ENCODE results near the gene TFEB. TPM values are rescaled to one million over a fixed set of nuclear protein-coding genes. Genes with fewer than 3 reads are reported as not detected.

Gene TFEB
- total RNA-seq, 1 experiment from 2014 or later: 7.3 TPM

GRCh38 chr6:41672016-41672415 lies 63.4 kb downstream of the TFEB start:
- no peaks in the 10 kb centered on the region for H3K9me2 ChIP-seq (ENCODE audit: insufficient read depth)
- peaks cover 69% of the 10 kb centered on the region for H3K27me3 ChIP-seq (ENCODE audit: insufficient read depth, low read depth)
- no peak overlapping the region for H3K4me2 ChIP-seq
- DNase-seq: no peak
- H3K4me3 ChIP-seq: no peak overlapping the region
- no peak overlapping the region for H2AFZ ChIP-seq
- no peaks in the 10 kb centered on the region for H4K20me1 ChIP-seq (ENCODE audit: insufficient read depth)
- no TSS peak for BruUV-seq (replicated peaks)
- no peaks in the 10 kb centered on the region for H3F3A ChIP-seq (ENCODE audit: insufficient read depth, low read depth)
- H3K79me2 ChIP-seq (ENCODE audit: low read depth): no peaks in the 10 kb centered on the region
- CTCF ChIA-PET: no interaction called here
- POLR2A ChIA-PET (ENCODE audit: unreplicated experiment): no interaction called here
- TF ChIP-seq, protein P1, sequence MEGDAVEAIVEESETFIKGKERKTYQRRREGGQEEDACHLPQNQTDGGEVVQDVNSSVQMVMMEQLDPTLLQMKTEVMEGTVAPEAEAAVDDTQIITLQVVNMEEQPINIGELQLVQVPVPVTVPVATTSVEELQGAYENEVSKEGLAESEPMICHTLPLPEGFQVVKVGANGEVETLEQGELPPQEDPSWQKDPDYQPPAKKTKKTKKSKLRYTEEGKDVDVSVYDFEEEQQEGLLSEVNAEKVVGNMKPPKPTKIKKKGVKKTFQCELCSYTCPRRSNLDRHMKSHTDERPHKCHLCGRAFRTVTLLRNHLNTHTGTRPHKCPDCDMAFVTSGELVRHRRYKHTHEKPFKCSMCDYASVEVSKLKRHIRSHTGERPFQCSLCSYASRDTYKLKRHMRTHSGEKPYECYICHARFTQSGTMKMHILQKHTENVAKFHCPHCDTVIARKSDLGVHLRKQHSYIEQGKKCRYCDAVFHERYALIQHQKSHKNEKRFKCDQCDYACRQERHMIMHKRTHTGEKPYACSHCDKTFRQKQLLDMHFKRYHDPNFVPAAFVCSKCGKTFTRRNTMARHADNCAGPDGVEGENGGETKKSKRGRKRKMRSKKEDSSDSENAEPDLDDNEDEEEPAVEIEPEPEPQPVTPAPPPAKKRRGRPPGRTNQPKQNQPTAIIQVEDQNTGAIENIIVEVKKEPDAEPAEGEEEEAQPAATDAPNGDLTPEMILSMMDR (conservative IDR thresholded peaks at IDR 0.05): no peak
- no peak for TF ChIP-seq EZH2 (IDR thresholded peaks at IDR 0.05; ENCODE audit: low read depth)
- H3K9me3 ChIP-seq (ENCODE audit: insufficient read depth, low read depth): no peaks in the 10 kb centered on the region
- no peak overlapping the region for H3K27ac ChIP-seq
- no peaks in the 10 kb centered on the region for H3K4me1 ChIP-seq (replicated peaks; ENCODE audit: insufficient read depth)
- H3K36me3 ChIP-seq (ENCODE audit: low read depth): no peaks in the 10 kb centered on the region
- intact Hi-C loops (cut with micrococcal nuclease; ENCODE audit: unreplicated experiment): no loop called here

- intact Hi-C loops (cut with micrococcal nuclease; ENCODE audit: unreplicated experiment): no loop called here
Observed at GRCh38 chr6:41671376-41671775, 64.0 kb downstream of the TFEB start.

DNA sequence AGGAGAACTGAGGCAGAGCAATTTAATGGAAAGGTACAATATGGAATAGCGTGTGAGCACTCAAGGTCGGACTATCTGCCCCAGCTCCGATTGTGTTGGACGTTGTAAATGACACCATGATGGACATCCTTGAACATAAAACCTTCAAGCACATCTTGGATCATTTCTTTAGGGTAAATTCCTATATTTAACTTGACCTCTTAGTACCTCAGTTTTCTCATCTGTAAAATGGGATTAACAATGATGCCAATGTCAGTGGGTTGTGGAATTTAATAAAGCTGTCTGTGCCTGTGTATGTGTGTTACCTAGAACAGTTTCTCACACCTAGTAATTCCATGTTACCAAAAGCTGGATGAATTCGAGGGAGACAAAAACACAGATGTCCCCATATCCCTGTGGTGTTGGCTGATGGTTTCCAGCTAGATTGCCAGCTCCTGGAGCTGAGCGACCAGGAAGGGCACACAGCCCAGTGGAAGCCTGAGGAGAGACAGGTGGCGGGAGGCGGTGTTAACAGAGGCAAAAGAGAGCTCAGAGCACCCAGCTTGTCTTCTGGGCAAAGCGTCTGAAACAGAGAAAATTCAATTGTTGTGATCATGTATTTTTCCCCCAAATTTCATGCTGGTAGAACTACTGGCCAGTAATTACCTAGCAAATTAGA lies 64.6 kb downstream of the TFEB start:
- no peaks in the 10 kb centered on the region for H3K9me3 ChIP-seq (ENCODE audit: insufficient read depth, low read depth)
- no peaks in the 10 kb centered on the region for H3F3A ChIP-seq (ENCODE audit: insufficient read depth, low read depth)
- H2AFZ ChIP-seq: no peak overlapping the region
- intact Hi-C loops (cut with micrococcal nuclease; ENCODE audit: unreplicated experiment): no loop called here
- no peak overlapping the region for H3K4me2 ChIP-seq
- no peak for DNase-seq
- no TSS peak for BruUV-seq (replicated peaks)
- H3K27me3 ChIP-seq (ENCODE audit: insufficient read depth, low read depth): peaks cover 62% of the 10 kb centered on the region
- no peaks in the 10 kb centered on the region for H3K36me3 ChIP-seq (ENCODE audit: low read depth)
- TF ChIP-seq, protein P1 (conservative IDR thresholded peaks at IDR 0.05): no peak
- no peak for TF ChIP-seq EZH2 (IDR thresholded peaks at IDR 0.05; ENCODE audit: low read depth)
- H3K27ac ChIP-seq: no peak overlapping the region
- no peaks in the 10 kb centered on the region for H3K79me2 ChIP-seq (ENCODE audit: low read depth)
- no peaks in the 10 kb centered on the region for H3K4me1 ChIP-seq (replicated peaks; ENCODE audit: insufficient read depth)
- ChIA-PET POLR2A (ENCODE audit: unreplicated experiment) (no interaction called here), CTCF (no interaction called here)
- no peak overlapping the region for H3K4me3 ChIP-seq
- H4K20me1 ChIP-seq (ENCODE audit: insufficient read depth): no peaks in the 10 kb centered on the region
- H3K9me2 ChIP-seq (ENCODE audit: insufficient read depth): no peaks in the 10 kb centered on the region

More at GRCh38 chr6:41671376-41671775, 64.0 kb downstream of the TFEB start:
- H3K27ac ChIP-seq: no peak overlapping the region
- H3K4me3 ChIP-seq: no peak overlapping the region
- H3K4me2 ChIP-seq: no peak overlapping the region
- TF ChIP-seq, protein P1 (conservative IDR thresholded peaks at IDR 0.05): no peak
- no peak overlapping the region for H2AFZ ChIP-seq
- H3K9me2 ChIP-seq (ENCODE audit: insufficient read depth): no peaks in the 10 kb centered on the region
- H3K27me3 ChIP-seq (ENCODE audit: insufficient read depth, low read depth): peaks cover 67% of the 10 kb centered on the region
- no peaks in the 10 kb centered on the region for H3K9me3 ChIP-seq (ENCODE audit: insufficient read depth, low read depth)
- POLR2A ChIA-PET (ENCODE audit: unreplicated experiment): no interaction called here
- no peaks in the 10 kb centered on the region for H4K20me1 ChIP-seq (ENCODE audit: insufficient read depth)
- no TSS peak for BruUV-seq (replicated peaks)
- H3F3A ChIP-seq (ENCODE audit: insufficient read depth, low read depth): no peaks in the 10 kb centered on the region
- CTCF ChIA-PET: no interaction called here
- H3K4me1 ChIP-seq (replicated peaks; ENCODE audit: insufficient read depth): no peaks in the 10 kb centered on the region
- H3K36me3 ChIP-seq (ENCODE audit: low read depth): no peaks in the 10 kb centered on the region
- no peaks in the 10 kb centered on the region for H3K79me2 ChIP-seq (ENCODE audit: low read depth)
- DNase-seq: no peak
